Left kidney (tissue), 8 donors: ENCODE data around the gene DYRK1B. TPM values are rescaled to one million over a fixed set of nuclear protein-coding genes. Genes with fewer than 3 reads are reported as not detected.
A peak's percentile ranks its signal among the peaks of the same experiment; 100 is the strongest.
"Not testable (repeated sequence)": the region's sequence is repeated elsewhere in the genome, so short reads cannot be mapped to it uniquely, and the experiment has no call there.

ENCODE experiments used
- DNase-seq: peaks from one replicate; pipeline ENCODE4 v3.0.0-alpha.2; 2013
- long read RNA-seq, 8 donors: transcript quantifications; one replicate each; lab custom pipeline, GENCODE V29; 2026
- polyA plus RNA-seq: library from polyadenylated mRNA; unstranded; fragments of 120-200 nt; gene quantifications from one replicate; pipeline ENCODE4 v1.2.1, GENCODE V29; 2013; ENCODE audit not compliant: insufficient read length

DYRK1B gene
- 34.2 TPM for polyA plus RNA-seq
- long read RNA-seq, donor 1, transcript DYRK1B-201 (11 exons, 2,535 nt) = minor isoform, 6 of 18 reads
- long read RNA-seq, donor 1, transcript DYRK1B-203 (11 exons, 2,007 nt) = major isoform, 9 of 18 reads
- long read RNA-seq, donor 1, partial matches to known transcripts = 0 of 18 reads
- long read RNA-seq, donor 1, other reads (novel, unspliced or antisense) = 0 of 18 reads
- long read RNA-seq, donor 2, partial matches to known transcripts = 7 of 15 reads
- long read RNA-seq, donor 2, other reads (novel, unspliced or antisense) = 0 of 15 reads
- long read RNA-seq, donor 3, partial matches to known transcripts = 0 of 8 reads
- long read RNA-seq, donor 3, other reads (novel, unspliced or antisense) = 0 of 8 reads
- long read RNA-seq, donor 4 = 0 reads
- long read RNA-seq, donor 5, transcript DYRK1B-203 (11 exons, 2,007 nt) = major isoform, 6 of 11 reads
- long read RNA-seq, donor 5, partial matches to known transcripts = 0 of 11 reads
- long read RNA-seq, donor 5, other reads (novel, unspliced or antisense) = 0 of 11 reads
- long read RNA-seq, donor 6, transcript DYRK1B-203 (11 exons, 2,007 nt) = major isoform, 5 of 7 reads
- long read RNA-seq, donor 6, partial matches to known transcripts = 0 of 7 reads
- long read RNA-seq, donor 6, other reads (novel, unspliced or antisense) = 0 of 7 reads
- long read RNA-seq, donor 7, transcript DYRK1B-203 (11 exons, 2,007 nt) = major isoform, 9 of 14 reads
- long read RNA-seq, donor 7, partial matches to known transcripts = 0 of 14 reads
- long read RNA-seq, donor 7, other reads (novel, unspliced or antisense) = 0 of 14 reads
- long read RNA-seq, donor 8, partial matches to known transcripts = 0 of 2 reads
- long read RNA-seq, donor 8, other reads (novel, unspliced or antisense) = 0 of 2 reads

DNA sequence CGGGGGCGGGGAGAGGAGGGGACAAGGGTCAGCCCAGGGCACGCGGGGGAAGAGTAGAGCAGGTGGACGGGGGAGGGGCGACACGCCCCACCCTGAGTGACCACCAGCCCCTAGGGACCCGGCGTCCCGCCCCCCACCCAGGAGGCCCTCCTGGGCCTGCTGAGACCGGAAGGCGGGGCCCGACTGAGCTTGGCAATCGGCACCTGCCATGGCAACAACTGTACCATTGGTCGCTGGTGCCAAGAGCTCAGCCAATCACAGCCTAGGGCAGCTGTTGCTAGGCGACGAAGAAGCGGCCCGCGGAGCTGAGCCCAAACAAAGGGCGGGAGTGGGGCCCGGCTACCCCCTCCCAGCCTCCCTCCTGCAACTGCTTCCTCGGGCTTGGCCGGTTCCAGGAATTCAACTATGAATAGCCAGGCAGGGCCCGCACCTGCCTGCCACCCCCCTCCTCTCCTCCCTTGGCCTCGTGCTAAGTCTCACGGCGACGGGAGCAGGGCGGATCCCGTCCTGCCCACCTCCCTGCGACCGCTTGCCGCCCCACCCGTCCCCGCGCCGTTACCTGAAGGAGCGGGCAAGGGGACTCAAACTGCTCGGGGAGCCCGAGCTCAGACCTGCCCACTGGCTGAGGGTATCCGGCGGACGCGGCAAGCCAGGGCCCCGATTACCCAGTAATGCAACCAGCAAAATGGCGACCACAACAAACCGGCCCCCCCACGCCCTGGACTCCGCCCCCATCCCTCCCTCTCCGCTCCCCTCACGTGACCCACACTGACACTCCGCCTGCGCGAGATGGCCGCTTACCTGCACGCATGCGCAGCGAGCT lies at the start of gene DYRK1B:
DYRK1B (minus strand) TSS at position 699 of the 823 bp plus-strand sequence. CDS start 2,295 bp downstream, outside the sequence.
- peak; percentile 97 for DNase-seq

DNA sequence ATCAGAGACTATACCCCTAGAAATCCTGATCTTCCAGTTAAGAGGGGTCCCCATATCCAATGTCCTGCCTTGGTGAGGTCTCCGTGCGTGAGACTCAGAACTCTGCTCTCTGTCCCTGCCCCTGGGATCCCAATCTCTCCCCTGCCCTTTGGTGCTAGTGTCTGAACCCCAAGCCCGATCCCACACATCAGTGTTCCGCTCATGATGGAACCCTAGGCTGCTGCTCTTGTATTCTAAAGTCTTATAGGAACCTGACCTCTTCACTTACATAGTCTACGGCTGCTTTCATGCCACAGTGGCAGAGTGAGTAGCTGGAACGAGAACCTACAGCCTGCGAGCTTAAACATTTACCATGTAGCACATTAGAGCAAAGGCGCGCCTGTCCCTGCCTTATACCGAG lies 48.7 kb upstream of the DYRK1B start:
- not testable (repeated sequence) for DNase-seq

DNA sequence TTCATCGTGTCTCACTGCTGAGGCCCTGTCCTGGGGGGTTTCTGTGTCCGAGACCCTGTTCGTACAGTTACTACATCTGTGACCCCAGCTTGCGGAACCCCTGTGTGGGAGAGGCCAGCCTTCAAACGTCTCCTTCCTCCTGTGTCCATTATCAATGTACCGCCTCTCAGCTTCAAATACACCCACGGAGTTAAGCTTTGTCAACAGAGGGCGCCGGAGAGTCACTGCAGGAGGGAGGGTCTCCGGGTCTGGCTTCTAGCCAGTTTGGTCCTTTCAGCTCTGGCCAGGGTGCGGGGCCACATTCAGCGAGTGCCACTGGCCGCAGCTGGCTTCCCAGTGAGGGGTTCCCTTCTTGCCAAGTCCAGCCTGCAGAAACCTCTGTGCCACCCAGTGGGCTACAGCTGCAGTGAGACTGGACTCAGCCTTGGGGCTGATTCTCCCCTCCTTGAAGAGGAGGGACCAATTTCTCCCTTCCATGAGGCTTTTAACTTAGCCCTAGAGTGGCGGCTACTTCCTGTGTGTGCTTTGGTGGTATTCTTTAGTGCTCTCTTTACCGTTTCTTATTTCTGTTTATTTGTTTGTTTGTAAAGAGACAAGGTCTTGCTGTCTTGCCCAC lies 47.6 kb upstream of the DYRK1B start:
- DNase-seq = peak; percentile 42

DNA sequence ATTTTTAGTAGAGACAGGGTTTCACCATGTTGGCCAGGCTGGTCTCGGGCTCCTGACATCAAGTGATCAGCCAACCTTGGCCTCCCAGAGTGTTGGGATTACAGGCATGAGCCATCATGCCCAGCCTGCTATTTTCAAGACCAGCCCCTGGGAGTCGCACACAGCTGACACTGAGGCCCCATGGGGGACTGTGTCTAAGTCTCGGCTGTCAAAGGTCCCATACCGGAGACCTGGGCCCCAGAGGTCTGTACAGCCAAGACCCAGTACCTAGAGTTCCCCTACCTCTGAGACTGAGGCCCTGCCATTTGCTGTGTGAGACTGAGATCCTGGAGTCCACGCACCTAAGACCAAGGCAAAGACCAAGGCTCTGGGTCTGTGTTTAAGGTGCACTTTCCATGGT lies 46.3 kb upstream of the DYRK1B start:
- not testable (repeated sequence) for DNase-seq

DNA sequence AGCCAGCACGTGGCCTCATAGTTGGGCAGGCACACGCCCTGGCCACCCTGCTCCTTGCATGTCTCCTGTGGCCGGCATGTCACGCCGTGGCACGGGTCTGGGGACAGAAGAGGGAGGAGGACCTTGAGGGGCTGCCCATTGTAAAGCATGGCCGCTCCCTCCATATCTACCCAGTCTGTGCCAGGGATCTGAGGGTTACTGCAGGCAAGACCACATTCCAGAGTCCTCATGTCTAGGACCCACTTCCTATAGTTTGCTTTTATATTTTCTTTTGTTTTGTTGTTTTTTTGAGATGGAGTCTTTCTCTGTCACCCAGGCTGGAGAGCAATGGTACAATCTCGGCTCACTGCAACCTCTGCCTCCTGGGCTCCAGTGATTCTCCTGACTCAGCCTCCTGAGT lies 45.8 kb upstream of the DYRK1B start:
- not testable (repeated sequence) for DNase-seq

DNA sequence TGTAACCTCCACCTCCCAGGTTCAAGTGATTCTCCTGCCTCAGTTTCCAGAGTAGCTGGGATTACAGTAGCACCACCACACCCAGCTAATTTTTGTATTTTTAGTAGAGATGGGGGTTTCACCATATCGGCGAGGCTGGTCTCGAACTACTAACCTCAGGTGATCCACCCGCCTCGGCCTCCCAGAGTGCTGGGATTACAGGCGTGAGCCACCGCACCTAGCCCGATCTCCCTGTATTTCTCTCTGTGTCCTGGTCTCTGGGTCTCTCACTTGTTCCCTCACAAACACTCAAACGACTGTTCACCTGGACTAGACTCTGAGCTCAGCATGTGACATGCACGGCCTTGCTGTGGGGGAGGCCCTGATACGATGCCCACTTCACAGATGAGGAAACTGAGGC lies 44.9 kb upstream of the DYRK1B start:
- not testable (repeated sequence) for DNase-seq

DNA sequence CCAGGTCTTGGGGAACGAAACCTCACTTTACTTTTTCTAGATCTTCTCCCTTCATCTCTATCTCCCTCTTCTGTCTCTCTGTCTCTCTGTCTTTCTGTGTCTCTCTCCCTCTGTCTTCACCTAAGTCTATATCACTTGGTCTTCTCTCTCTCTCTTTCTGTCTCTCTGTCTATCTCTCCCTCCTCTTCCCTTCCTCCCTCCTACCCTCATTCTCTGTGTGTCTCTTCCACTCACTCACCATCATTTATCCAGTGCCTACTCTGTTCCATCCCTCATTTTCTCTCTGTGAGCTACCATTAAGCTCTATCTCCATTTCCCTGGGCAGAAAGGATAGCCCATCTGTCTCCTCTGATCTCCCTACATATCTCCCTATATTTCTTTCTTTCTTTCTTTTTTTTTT lies 44.4 kb upstream of the DYRK1B start:
- DNase-seq = no peak

DNA sequence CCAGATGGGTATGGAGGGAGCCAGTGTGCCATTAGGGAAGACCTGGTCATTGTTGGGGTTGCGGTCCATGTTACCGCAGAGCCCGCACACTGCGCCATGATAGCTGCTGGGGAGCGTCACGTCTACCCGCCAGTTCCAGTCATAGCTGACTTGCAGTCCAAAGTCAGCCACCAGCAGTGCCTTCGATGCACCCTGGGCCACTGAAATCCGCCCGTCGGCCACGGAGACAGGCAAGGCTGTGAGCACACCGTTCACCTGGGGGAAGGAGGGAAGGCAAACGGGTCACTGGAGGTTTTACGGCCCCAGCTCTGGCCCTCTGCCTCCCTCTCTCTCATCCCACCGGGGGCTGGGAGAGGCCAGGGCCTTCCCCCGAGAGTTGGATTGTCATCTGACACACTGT lies 44.0 kb upstream of the DYRK1B start:
- DNase-seq = not testable (repeated sequence)

DNA sequence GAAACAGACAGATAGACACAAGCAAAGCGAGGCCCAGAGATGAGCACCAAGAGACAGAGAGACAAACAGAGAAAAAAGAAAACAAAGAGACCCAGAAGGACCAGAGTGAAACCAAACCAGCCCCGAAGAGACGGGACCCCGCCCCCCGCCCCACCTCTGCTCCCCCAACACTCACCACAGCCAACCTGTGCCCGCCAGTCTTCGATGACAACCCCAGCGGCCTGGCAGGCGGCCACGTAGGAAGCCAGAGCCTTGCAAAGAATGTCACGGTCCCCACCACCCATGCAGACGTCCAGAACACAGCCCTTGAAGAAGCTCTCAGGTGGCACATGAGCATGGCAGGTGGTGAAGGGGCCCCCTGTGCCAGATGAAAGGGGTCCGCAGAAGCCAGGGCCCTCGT lies 43.5 kb upstream of the DYRK1B start:
- DNase-seq = not testable (repeated sequence)

DNA sequence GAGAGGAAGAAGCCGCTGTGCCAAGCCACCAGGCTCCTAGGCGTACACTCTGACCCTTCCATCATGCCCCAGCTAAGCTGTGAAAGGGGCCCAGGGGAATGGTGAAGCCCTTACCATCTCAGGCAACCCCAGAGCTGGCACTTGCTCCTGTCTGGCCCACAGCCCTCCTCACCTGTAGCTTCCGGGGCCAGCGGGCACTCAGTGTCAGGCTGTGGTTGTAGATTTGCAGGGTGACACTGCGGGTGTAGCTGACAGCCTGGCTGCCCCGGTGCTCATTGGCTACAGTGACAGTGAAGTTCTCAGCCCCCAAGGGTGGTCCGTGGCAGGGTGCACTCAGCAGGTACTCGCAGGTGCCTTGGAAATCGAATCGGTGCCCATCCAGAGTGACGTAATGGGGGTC lies 42.5 kb upstream of the DYRK1B start:
- DNase-seq = not testable (repeated sequence)

DNA sequence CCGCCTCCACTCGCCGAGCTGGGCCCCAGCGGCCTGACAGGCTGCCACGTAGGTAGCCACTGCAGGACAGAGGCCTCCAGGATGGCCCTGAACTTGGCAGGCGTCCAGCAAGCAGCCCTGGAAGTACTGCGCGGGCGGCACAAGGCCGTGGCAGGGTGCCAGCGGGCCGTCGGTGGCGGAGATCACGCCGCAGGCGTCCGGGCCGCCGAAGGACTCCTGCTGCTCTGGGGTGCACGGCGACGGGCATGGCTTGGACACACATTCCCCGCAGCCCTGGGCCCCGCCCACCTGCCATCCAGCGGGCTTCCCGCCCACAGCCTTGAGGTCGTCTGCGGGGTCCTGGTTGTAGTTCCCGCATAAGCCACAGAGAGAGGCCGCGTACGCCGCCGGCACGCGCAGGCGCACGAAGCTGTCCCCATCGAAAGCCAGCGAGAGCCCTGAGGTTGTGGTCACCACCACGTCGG lies 41.5 kb upstream of the DYRK1B start:
- not testable (repeated sequence) for DNase-seq

DNA sequence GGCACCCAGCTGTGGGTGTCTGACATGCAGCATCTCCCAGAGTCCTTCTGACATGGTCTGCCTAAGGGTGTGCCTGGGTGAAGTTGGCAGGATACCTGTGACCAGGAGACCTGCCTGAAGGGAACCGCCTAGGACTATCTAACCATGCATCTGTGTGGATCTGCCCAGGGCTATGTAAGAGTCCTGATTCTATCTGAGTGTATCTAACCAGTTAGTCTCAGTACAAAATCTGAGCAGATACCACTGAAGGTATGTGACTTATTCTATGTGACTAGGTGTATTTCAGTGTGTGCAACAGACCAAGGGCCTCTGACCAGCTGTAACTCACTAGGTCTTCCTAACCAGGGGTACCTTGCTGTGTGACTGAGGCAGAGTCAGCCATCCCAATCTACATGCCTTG lies 40.4 kb upstream of the DYRK1B start:
- DNase-seq = no peak

DNA sequence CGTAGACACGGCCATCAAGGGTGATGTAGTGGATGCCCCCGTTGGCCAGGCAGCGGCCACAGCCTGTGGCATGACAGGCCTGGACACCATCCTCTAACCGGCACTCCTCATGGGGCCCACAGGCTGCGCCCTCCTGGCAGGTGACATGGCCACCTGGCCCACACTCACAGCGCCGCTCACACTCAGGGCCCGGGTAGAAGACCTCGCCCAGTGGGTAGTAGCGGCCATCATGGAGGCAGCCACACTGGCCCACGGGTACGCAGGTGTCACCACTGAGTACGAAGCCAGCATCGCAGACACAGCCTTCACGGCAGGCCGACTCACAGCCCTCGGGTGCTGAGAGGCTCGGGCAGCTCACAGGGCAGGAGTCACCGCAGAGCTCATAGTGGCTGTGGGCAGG lies 39.4 kb upstream of the DYRK1B start:
- no peak for DNase-seq

DNA sequence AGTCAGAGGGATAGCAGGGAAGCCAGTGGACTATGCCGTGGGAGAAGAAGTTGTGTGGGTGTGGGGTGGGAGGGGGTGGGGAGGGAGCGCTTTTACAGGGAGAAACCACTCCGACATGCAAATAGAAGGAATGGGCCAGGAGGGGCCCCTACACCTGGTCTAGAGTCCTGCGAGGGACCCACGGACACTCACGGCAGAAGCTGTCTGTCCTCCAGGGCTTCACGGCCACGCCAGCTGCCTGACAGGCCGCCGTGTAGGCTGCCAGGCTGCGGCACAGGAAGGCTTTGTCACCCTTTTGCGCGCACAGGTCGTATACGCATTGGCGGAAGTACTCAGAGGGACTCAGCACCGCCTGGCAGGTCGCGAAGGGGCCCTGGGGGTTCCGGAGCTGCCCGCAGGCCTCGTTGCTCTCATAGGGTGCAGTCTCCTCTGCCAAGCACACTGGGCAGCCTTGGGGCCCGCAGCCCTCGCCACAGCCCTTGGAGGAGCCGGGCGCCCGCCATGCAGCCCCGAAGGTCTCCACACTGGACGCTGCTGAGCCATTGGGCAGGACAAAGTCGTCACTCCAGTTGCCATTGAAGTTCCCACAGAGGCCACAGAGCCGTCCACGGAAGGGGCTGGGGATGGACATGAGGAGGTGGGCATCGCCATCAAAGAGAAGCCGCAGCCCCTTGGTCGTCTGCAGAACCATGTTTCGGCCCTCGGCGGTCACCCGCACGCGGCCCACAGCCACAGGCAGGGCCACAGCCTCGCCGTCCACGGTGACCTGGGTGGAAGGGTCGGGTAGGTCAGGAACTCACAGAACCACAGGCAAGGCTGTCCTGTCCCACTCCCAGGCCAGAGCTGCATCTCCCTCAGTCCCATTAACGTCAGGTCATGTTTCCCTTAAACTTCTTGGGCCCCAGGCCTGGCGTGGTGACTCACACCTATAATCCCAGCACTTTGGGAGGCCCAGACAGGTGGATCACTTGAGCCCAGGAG lies 38.2 kb upstream of the DYRK1B start:
- DNase-seq = no peak

DNA sequence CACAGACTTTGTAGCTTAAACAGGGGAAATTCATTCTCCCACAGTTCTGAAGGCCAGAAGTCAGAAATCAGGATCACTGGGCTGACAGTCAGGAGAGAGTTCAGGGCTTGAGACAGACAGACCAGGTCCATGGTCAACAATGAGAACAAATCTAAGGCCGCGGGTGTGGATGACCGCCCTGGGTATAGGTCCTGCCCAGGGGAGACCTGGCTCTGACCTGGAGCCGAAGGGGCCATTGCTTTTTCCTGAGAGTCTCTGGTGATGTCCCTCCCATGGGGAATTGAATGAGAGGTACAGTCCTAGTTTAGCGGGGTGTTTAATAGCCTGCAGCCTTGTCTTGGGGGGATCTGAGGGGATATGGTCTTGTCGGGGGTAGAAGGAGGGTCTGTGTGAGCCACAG lies 37.4 kb upstream of the DYRK1B start:
- no peak for DNase-seq

DNA sequence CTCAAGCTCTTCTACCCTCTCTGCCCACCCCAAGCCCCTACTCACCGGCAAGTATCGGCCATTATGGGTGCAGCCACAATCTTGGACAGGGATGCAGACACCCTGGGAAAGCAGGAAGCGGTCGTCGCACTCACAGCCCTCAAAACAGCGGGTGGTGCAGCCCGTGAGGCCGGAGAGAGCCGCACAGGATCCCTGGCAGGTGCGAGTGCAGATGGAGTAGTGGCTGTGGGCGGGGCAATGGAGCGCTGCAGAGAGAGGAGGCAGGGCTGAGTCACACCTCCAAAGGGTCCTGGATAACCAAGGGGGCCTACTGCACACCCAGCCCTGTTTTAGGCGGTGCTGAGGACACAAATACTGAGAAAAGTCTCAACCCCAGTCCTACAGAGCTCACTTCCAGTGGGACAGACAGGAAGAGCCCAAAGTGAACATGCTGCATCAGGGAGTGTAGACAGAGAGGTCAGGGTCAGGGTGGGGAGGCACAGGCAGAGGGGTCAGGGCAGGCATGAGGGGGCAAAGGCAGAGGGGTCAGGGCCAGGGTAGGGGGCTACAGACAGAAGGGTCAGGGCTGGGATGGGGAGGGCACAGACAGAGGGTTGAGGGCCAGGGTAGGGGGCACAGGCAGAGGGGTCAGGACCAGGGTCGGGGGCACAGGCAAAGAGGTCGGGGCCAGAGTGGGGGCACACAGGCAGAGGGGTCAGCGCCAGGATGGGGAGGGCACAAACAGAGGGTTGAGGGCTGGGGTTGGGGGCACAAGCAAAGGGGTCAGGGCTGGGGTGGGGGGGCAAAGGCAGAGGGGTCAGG lies 36.4 kb upstream of the DYRK1B start:
- no peak for DNase-seq

DNA sequence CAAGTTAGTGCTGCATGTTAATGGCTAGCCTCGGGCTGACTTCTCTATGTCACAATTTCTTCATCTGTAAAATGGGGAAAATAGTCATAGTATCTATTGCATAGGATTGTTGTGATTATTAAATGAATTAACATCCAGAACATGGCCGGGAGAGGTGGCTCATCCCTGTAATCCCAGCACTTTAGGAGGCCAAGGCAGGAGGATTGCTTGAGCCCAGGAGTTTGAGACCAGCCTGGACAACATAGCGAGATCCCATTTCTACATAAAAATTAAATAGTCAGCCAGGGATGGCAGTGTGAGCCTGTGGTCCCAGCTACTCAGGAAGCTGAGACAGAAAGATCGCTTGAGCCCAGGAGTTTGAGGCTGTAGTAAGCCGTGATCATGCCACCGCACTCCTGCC lies 34.0 kb upstream of the DYRK1B start:
- DNase-seq = no peak

DNA sequence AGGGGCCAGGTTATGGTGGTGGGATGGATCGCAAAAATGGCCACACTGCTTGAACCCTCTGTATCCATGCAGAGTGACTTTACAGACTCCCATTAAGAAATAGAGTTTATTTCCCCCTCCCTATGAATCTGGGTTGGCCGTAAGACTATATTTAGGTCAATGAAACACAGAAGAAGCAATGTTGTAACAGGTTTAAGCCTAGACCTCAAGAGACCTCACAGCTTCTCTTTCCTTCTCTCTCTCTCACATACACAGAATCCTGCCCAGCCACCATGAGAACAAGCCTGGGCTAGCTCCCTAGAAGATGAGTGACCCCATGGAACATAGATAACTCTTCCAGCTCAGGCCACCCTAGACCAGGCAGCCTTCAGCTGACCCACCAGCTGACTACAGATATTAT lies 33.2 kb upstream of the DYRK1B start:
- DNase-seq = no peak

DNA sequence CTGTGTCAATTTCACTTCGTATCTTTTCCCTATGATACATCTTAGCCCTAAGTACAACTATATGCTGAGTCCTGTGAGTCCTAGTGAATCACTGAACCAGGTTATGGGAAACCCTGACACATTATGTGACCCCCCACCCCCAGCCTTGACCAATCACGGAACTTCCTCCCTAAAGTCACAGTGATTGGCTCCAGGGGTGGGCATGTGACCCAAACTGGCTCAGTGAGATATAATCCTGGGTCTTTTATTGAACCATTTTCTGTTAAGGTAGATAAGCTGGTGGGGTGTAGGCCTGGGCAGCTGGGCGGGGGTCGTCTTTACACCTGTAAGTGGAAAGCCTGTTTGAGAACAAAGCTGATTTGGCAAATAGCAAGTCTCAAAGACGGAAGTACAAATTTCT lies 32.0 kb upstream of the DYRK1B start:
- no peak for DNase-seq
